Suppressor macrophage treated with lipopolysaccharide for 4 hours (primary cell): ENCODE results near the gene DNAJC10.
"Not testable (repeated sequence)": the region's sequence is repeated elsewhere in the genome, so short reads cannot be mapped to it uniquely, and the experiment has no call there.

Experiments used
- DNase-seq: peaks from one replicate; pipeline ENCODE4 v3.0.0-alpha.2; 2020

The DNAJC10 gene, protein sequence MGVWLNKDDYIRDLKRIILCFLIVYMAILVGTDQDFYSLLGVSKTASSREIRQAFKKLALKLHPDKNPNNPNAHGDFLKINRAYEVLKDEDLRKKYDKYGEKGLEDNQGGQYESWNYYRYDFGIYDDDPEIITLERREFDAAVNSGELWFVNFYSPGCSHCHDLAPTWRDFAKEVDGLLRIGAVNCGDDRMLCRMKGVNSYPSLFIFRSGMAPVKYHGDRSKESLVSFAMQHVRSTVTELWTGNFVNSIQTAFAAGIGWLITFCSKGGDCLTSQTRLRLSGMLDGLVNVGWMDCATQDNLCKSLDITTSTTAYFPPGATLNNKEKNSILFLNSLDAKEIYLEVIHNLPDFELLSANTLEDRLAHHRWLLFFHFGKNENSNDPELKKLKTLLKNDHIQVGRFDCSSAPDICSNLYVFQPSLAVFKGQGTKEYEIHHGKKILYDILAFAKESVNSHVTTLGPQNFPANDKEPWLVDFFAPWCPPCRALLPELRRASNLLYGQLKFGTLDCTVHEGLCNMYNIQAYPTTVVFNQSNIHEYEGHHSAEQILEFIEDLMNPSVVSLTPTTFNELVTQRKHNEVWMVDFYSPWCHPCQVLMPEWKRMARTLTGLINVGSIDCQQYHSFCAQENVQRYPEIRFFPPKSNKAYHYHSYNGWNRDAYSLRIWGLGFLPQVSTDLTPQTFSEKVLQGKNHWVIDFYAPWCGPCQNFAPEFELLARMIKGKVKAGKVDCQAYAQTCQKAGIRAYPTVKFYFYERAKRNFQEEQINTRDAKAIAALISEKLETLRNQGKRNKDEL

GRCh38 chr2:182715892-182716649, at the start of gene DNAJC10:
DNAJC10 (plus strand) TSS chr2:182716257; CDS start chr2:182718087, 1,830 bp downstream.
- peak; percentile 95 for DNase-seq

GRCh38 chr2:182666674-182667314, 49.3 kb upstream of the DNAJC10 start:
- peak; percentile 31 for DNase-seq

GRCh38 chr2:182667315-182667695, 48.8 kb upstream of the DNAJC10 start:
- no peak for DNase-seq

GRCh38 chr2:182668671-182669070, 47.4 kb upstream of the DNAJC10 start:
- no peak for DNase-seq

DNA sequence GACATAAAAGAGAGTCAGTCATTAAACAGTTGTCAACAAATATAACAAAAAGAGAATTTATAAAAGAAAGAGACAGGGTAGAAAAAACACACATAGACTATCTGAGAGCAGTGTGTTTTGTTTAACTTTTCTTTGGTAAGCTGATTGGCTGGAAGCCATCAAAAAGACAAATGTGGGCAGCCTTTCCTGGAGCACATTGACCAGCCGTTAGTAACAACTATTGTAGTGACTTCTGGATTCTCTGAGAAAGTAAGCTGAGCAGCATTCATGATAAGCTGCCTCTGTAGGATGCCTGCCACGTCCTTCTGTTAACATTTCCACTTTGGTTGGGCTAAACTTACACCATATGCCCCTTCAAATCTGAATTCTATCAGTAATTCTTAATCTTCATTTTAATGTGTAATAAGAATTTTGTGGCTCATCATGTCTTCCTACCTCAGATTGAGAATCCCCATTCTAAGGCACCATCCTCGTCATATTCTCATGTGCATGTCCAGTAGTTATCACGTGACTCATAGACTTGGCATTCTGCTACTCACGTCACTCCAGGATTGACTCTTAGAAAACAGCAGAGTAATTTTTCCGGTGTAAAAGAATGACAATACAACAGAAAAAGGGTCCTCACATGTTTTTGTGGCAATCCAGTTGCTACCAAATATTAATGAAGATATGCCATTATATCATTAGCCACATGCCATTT, 43.4 kb upstream of the DNAJC10 start:
- DNase-seq, result no peak

DNA sequence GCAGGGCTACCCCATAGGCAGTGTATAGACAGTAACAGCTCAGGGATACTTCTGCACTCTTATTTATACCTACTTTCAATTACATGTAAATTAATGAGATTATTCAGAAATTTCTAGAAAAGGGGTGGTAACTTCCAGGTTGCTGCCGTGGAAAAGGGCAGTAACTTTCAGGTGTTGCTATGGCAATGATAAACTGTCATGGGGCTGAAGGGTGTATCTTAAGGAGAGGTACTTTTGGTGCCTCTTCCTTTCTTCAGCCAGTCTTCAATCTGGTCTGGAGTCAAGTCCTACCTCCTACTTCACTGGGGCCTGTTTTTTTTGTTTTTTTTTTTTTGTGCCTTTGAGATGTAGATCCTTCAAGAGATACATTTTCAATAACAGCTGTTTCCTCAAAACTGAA, 35.2 kb upstream of the DNAJC10 start:
- no peak for DNase-seq

GRCh38 chr2:182682210-182682609, 33.8 kb upstream of the DNAJC10 start:
- no peak for DNase-seq

DNA sequence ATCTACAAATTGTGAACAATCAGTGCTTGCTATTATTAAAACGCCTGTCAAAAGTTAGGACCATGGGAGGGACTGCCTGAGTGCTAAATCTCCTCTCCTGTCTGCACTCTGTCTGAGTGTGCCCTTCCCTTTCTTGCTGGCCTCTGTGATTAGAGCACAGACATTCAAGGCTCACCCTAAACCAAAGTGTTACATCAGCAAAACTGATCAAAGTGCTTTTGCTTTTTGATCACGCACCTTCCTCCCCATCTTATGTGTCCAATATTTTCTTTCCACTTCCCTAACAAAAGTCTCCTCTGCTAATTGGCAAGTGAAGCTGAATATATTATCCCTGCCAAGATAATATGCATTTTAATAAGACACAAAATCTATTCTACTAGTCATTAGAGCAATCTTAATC, 30.5 kb upstream of the DNAJC10 start:
- DNase-seq, result no peak

DNA sequence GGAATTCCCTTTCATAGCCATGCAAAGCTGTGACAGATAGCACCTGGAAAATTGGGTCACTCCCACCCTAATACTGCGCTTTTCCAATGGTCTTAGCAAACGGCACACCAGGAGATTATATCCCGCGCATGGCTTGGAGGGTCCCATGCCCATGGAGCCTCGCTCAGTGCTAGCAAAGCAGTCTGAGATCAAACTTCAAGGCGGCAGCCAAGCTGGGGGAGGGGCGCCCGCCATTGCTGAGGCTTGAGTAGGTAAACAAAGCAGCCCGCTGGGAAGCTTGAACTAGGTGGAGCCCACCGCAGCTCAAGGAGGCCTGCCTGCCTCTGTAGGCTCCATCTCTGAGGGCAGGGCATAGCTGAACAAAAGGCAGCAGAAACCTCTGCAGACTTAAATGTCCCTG, 29.3 kb upstream of the DNAJC10 start:
- not testable (repeated sequence) for DNase-seq

GRCh38 chr2:182694189-182694588, 21.9 kb upstream of the DNAJC10 start:
- no peak for DNase-seq

GRCh38 chr2:182695776-182696175, 20.3 kb upstream of the DNAJC10 start:
- DNase-seq, result no peak

DNA sequence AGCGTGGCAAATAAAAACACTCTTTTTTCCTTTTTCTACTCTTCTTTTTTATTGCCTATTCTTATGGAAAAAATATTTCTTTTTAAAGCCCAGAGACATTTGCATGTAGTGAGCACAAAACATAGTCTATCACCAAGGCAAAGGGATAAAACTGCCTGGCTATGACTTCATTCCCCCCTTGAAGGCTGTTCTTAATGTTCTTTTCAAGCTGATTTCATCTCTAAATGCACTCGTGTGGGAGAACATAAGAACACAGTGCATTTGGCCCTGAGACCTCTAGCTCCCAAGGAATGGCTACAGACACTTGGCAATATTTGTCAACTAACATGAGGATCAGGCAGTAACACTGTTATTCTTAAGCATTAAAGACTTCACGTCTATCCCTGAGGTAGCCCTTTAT, 17.4 kb upstream of the DNAJC10 start:
- DNase-seq, result no peak

- DNase-seq, result no peak
Observed at GRCh38 chr2:182705761-182706160, 10.3 kb upstream of the DNAJC10 start.

DNA sequence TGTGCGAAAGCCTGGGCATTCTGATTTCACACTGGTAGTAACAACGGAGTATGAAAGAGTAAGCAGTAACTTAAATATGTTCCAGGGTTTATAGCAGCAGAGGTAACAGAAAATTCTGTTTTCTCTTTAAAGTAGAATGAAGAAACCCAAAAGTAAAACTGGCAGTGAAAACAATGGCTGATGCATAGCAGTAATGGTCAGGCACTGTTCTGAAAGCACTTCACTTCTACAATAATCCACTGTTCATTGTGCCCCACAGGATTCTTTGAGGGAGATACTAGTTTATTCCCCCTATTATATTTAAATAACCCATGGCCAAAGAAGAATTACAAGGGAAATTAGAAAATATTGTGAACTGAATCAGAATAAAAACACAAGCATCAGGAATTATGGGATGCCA, 9.3 kb upstream of the DNAJC10 start:
- DNase-seq, result no peak

- peak; percentile 76 for DNase-seq
Observed at GRCh38 chr2:182713601-182714000, 2.5 kb upstream of the DNAJC10 start.

GRCh38 chr2:182715121-182715891, 751 bp upstream of the DNAJC10 start:
- peak; percentile 42 for DNase-seq

DNA sequence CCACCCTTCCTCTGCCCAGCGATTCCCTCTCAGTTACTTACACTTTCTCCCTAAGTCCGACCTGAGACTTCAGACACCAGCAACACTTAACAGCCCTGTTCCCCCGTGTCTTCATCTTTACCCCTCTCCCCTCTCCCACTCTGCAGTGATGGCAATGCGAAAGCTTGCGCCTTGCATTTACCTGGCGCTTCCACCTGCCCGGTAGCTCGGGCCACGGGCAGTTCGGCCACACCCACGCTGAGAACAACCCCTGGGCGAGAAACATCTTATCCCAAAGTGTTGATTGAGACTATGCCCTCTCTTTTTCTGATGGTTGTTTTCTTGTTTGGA, 558 bp downstream of the DNAJC10 start:
- no peak for DNase-seq

- no peak for DNase-seq
Observed at GRCh38 chr2:182717416-182717815, 1.4 kb downstream of the DNAJC10 start.

DNA sequence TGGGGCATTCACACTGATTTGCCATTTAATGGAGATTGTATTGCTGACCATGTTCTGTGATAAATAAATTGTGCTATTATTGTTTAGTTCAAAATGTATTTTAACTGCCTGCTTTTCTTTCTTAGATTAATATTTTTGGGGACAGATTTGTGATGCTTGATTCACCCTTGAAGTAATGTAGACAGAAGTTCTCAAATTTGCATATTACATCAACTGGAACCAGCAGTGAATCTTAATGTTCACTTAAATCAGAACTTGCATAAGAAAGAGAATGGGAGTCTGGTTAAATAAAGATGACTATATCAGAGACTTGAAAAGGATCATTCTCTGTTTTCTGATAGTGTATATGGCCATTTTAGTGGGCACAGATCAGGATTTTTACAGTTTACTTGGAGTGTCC, 1.8 kb downstream of the DNAJC10 start:
- no peak for DNase-seq

DNA sequence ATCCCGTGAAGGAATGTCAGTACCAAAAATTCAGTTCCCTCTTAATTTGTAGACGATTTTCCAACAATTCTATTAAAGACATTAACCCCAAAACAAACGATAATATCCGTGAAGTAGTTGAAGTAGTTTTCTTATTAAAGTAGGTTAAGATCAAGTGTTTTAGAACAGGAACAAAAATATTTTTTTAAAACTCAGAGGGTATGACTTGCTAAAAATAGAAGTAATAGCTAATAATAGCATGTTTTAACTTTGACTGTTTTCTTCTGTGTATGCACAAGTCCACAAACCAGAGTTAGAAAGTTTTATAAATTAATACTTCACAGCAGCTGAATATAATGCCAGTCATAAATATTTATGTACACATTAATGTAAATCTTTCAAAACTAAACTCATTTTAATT, 2.4 kb downstream of the DNAJC10 start:
- no peak for DNase-seq

- DNase-seq, result not testable (repeated sequence)
Observed at GRCh38 chr2:182719116-182719515, 3.1 kb downstream of the DNAJC10 start.

GRCh38 chr2:182724656-182725055, 8.6 kb downstream of the DNAJC10 start:
- no peak for DNase-seq
